Measurements from ENCODE around the gene DAPK2.

DNA sequence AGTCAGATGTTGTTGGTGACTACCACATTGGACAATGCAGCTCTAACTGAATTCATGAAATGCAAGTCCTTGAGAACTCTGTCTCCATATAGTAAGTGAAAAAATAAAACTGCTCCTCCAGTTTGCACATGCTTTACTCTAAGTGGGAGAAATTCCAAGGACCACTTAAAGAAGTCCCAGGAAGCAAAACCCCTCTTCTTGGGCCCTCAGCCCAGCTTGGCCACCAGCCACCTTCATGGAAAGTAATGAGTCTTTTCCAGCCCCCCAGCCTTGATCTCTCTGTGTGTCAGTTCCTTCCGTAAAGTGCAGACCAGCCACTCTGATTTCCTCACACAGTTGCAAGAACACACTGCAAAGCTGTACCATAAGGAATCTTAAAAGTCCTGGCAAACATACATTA is 34.5 kb downstream of the DAPK2 start:
- TF ChIP-seq, protein P1, sequence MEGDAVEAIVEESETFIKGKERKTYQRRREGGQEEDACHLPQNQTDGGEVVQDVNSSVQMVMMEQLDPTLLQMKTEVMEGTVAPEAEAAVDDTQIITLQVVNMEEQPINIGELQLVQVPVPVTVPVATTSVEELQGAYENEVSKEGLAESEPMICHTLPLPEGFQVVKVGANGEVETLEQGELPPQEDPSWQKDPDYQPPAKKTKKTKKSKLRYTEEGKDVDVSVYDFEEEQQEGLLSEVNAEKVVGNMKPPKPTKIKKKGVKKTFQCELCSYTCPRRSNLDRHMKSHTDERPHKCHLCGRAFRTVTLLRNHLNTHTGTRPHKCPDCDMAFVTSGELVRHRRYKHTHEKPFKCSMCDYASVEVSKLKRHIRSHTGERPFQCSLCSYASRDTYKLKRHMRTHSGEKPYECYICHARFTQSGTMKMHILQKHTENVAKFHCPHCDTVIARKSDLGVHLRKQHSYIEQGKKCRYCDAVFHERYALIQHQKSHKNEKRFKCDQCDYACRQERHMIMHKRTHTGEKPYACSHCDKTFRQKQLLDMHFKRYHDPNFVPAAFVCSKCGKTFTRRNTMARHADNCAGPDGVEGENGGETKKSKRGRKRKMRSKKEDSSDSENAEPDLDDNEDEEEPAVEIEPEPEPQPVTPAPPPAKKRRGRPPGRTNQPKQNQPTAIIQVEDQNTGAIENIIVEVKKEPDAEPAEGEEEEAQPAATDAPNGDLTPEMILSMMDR (IDR thresholded peaks at IDR 0.05) = no peak
- TF ChIP-seq POLR2A (IDR thresholded peaks at IDR 0.05) = no peak

All from Peyer's patch (tissue), 4 donors.